ENCODE measurements around the gene PEDS1.
"Not testable (repeated sequence)": the region's sequence is repeated elsewhere in the genome, so short reads cannot be mapped to it uniquely, and the experiment has no call there.

PEDS1 gene

DNA sequence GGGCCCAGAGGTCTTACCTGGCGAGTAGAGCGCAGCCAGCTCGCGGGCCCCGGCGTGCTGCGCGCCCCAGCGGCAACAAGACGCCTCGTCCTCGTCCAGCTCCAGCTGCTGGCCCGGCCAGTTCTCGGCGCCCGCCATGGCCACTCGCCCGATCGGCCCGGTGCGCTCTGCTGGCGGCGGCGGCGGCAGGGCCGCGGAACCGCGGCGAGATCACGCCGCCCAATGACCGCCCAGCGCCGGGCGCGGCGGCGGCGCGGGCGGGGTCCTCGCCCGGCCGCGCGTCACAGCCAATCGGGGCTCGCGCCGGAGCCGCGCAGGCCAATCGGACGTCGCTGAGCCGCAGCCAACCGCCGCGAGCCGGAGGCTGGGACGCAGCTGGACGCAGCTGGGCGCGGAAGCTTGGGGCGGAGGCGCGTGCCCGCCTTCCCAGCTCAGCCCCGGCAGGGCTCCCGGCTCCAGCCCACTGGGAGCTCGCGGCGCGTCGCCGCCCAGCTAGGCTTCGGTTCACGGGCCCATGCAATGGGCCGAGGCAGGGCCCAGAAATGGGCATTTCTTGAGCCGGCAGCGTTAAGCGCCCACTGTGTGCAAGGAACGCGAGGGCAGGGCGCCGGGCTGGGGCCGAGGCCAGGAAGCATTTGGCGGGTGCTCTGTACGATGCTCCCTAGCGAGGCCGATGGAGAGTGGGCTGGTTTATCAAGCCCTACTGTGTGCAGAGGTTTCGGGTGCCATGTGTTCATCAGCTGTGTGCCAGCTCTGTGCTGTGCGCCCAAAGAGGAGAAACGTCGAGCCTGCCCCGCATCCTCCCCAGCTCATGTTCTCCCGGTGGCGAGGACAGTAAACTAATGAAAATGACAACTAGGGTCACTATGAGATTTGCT, at the start of gene PEDS1:
PEDS1 (minus strand) TSS at position 224 of the 878 bp plus-strand sequence; CDS start at position 138, 86 bp downstream.
- in situ Hi-C loops (cut with MboI; ENCODE audit: low sequenced_read_pairs), result no loop called here

DNA sequence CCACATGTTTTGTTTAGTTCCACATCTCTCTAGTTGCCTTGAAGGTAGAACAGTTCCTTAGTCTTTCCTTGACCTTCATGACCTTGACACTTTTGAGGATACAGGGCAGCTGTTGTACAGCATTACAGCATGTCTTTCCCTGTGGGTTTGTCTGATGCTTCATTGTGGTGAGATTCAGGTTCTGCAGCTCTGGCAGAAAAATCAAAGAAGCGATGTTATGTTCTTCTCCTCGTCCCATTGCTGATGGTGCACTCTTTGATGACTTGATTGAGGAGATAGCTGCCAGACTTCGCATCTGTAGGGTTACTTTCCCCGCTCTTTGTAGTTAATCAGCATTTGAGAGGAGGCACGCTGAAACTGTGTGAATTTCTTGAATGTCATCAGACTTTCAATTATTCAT, 49.2 kb upstream of the PEDS1 start:
- in situ Hi-C loops (cut with MboI; ENCODE audit: low sequenced_read_pairs), result no loop called here

DNA sequence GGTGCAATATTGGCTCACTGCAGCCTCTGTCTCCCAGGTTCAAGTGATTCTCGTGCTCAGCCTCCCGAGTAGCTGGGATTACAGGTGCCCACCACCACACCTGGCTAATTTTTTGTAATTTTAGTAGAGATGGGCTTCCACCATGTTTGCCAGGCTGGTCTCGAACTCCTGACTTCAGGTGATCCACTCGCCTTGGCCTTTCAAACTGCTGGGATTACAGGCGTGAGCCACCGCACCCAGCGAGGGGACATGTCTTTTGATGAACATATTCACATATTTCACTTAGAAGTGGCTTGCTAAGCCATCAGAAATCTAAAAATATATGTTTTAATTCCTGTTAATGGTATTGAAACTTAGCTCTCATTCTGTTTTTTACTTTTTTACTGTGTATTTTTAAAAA, 48.2 kb upstream of the PEDS1 start:
- in situ Hi-C loops (cut with MboI; ENCODE audit: low sequenced_read_pairs), result not testable (repeated sequence)

DNA sequence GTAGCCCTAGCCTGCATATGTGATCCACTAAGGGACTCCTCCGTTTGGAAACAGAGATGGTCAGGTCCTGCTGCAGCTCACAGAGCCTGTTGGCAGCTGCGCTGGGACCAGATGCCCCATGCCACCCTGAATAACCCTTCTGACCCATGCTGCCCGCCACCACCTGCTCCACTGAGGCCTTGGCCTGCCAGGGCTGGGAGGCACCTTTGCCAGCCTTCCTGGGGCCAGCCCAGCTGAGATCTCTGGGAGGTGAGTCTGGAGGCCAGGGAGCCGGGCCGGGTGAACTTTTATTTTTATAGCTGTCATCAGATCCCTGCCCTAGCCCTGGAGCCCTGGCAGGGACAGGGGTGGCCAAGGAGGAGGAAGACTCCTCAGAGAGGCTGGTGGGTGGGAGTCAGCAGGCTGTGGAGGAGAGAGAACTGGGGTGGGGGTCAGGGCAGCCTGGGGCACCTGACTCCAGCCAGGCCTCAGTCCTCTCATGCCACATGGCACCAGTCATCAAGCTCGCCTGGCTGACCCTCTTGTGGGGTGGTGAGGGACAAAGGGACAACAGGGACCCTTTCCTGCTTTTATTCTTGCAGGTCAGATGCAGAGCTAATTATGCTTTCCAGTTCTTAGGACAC, 47.1 kb upstream of the PEDS1 start:
- in situ Hi-C loops (cut with MboI; ENCODE audit: low sequenced_read_pairs), result no loop called here

DNA sequence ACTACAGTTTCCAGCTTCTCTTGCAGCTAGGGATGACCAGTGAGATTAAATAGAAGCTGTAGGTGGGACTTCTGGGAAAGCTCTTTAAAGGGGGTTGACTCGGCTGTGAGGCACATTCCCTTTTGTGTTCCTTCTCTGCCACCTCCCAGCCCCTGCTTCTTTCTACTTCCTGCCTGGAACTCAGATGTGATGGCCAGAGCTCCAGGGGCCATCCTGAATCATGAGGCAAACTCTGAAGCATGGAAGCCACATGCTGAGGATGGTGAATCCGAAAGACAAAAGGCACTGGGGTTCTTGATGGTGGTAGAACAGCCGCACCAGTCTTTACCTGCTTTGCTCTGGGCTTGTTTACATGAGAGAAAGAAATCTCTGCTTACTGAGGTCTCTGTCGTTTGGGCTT, 46.2 kb upstream of the PEDS1 start:
- in situ Hi-C loops (cut with MboI; ENCODE audit: low sequenced_read_pairs), result loop anchor here (25.0 kb wide), 1 partner anchor 263 kb away; no protein-coding TSS in a partner anchor

GRCh38 chr20:50198716-50199115, 45.2 kb upstream of the PEDS1 start:
- in situ Hi-C loops (cut with MboI; ENCODE audit: low sequenced_read_pairs), result loop anchor here (25.0 kb wide), 1 partner anchor 264 kb away; no protein-coding TSS in a partner anchor

DNA sequence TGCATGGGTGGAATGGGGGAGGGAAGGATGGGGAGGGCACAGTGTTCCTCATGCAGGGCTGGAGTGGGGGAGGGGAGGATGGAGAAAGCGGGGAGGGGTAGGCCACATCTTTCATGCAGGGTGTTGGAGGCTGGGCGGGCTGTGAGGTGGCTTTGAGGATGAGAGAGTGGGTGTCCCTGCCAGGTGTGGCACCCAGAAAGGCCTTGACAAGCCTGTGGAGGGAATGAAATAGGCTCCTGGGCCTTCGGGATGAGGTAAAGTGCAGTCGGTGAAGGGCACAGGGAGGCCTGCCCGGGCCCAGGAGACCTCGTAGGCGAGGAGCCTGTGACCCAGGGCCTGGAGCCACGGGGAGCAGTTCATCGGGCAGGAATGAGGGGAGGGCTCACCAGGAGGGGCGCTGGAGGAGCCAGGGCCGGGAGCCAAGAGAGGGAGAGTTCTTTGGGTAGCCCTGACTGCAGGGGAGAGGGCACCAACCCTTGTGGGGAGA, 44.7 kb upstream of the PEDS1 start:
- in situ Hi-C loops (cut with MboI; ENCODE audit: low sequenced_read_pairs), result loop anchor here (25.0 kb wide), 1 partner anchor 264 kb away; no protein-coding TSS in a partner anchor

- in situ Hi-C loops (cut with MboI; ENCODE audit: low sequenced_read_pairs), result loop anchor here (25.0 kb wide), 1 partner anchor 265 kb away; no protein-coding TSS in a partner anchor
These were observed 44.1 kb upstream of the PEDS1 start for GRCh38 chr20:50197463-50198179.

- in situ Hi-C loops (cut with MboI; ENCODE audit: low sequenced_read_pairs), result loop anchor here (25.0 kb wide), 1 partner anchor 265 kb away; no protein-coding TSS in a partner anchor
These were observed 43.4 kb upstream of the PEDS1 start for GRCh38 chr20:50196896-50197295.

DNA sequence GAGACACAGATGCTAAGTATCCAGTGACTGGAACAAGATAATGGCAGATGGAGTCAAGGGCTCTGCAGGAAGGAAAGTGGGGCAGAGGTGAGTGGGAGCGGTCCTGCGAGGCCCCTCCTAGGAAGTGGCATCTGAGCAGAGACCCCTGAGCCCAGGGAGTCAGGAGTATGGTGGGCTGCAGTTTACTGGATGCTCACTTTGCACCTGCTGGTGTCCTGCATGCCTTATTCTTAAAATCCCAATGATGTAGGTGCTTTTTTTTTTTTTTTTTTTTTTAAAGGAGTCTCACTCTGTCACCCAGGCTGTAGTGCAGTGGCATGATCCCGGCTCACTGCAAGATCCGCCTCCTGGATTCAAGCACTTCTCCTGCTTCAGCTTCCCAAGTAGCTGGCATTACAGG, 42.7 kb upstream of the PEDS1 start:
- in situ Hi-C loops (cut with MboI; ENCODE audit: low sequenced_read_pairs), result loop anchor here (25.0 kb wide), 1 partner anchor 266 kb away; no protein-coding TSS in a partner anchor

DNA sequence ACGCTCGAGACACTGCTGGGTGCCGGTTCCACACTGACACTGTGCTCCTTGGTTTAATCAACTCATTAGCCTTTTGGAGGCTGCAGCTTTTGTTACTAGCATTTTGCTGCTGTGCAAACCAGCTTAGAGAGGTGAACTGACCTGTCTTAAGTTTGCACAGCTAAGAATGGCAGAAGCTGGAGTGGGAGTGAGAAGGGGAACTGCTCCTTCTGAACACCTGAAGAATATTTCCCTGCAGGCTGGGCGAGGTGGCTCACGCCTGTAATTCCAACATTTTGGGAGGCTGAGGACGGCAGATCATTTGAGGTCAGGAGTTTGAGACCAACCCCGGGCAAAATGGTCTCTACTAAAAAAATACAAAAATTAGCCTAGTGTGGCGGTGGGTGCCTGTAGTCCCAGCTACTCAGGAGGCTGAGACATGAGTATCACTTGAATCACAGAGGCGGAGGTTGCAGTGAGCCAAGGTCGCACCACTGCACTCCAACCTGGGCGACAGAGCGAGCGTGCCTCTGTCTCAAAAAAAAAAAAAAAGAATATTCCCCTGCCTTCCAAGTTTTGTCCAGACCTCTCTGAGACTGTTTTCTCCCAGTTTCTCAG, 42.1 kb upstream of the PEDS1 start:
- in situ Hi-C loops (cut with MboI; ENCODE audit: low sequenced_read_pairs), result loop anchor here (25.0 kb wide), 1 partner anchor 267 kb away; no protein-coding TSS in a partner anchor

- in situ Hi-C loops (cut with MboI; ENCODE audit: low sequenced_read_pairs), result loop anchor here (25.0 kb wide), 1 partner anchor 267 kb away; no protein-coding TSS in a partner anchor
These were observed 41.5 kb upstream of the PEDS1 start for GRCh38 chr20:50194831-50195523.

DNA sequence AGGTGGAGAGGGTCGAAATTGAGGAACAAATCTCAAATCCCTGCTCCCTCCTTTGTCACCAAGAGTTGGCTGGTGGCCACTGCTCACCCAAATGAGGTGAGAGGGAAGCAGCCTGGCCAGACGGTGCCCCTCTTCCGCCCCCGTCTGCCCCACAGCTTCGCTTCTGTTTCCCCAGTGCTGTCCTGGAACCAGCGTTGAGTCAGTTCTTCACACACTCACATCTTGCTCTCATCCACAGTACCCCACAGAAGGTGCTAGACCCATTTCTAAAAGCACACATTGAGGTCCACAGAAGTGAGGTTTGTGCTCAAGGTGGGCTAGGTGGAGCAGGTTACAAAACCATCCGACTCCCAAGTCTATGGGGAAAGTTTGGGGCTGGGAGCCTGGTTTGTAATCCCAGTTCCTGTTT, 40.9 kb upstream of the PEDS1 start:
- in situ Hi-C loops (cut with MboI; ENCODE audit: low sequenced_read_pairs), result loop anchor here (25.0 kb wide), 1 partner anchor 268 kb away; no protein-coding TSS in a partner anchor

GRCh38 chr20:50193836-50194421, 40.4 kb upstream of the PEDS1 start:
- in situ Hi-C loops (cut with MboI; ENCODE audit: low sequenced_read_pairs), result loop anchor here (25.0 kb wide), 1 partner anchor 268 kb away; no protein-coding TSS in a partner anchor

GRCh38 chr20:50193199-50193835, 39.8 kb upstream of the PEDS1 start:
- in situ Hi-C loops (cut with MboI; ENCODE audit: low sequenced_read_pairs), result loop anchor here (25.0 kb wide), 1 partner anchor 269 kb away; no protein-coding TSS in a partner anchor

GRCh38 chr20:50192364-50193198, 39.1 kb upstream of the PEDS1 start:
- in situ Hi-C loops (cut with MboI; ENCODE audit: low sequenced_read_pairs), result loop anchor here (25.0 kb wide), 1 partner anchor 270 kb away; no protein-coding TSS in a partner anchor

- in situ Hi-C loops (cut with MboI; ENCODE audit: low sequenced_read_pairs), result loop anchor here (25.0 kb wide), 1 partner anchor 271 kb away; no protein-coding TSS in a partner anchor
These were observed 38.2 kb upstream of the PEDS1 start for GRCh38 chr20:50191544-50192363.

Data from hTERT RPE-1 (cell line).